Dedifferentiated amniotic fluid mesenchymal stem cell (primary cell): Measurements from ENCODE around the gene TIGD3.

Source experiments
- DNase-seq: peaks from one replicate; pipeline ENCODE4 v3.0.0-alpha.2; 2016; ENCODE audit errors: extremely low spot score

TIGD3 gene

GRCh38 chr11:65354265-65355012, at the start of gene TIGD3:
Gene TIGD3 (plus strand): TSS chr11:65354751. CDS start chr11:65355809, 1,058 bp downstream.
- DNase-seq, result peak; percentile 94

DNA sequence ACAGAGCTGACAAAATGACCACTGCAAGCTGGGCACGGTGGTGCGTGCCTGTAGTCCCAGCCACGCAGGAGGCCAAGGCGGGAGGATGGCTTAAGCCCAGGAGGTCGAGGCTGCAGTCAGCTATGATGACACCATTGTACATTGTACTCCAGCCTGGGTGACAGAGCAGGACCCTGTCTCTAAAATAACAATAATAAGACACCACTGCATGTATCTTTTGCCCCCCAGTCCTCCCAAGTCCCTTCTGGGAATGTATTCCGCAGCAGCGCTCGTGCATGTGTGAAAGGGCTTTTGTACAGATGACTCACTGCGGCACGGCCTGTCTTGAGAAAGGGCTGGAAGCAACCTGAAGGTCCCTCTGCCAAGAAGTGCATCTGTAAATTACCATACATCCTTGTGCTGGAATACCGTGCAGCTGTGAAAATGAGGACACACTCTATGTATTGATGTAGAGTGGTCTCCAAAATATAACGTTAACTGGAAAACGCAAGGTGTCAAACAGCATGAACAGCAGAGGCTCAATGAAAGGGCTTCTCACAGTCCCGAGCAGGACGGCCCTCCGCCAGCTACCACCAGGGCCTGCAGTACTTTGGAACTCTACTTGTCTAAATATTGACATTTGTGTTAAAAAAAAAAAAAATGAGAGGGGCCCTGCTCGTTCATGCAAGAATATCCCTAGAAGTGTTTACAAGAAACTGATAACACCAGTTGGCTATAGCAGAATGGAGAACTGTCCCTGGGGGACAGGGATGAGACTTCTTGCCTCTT, 48.9 kb upstream of the TIGD3 start:
- DNase-seq, result no peak

DNA sequence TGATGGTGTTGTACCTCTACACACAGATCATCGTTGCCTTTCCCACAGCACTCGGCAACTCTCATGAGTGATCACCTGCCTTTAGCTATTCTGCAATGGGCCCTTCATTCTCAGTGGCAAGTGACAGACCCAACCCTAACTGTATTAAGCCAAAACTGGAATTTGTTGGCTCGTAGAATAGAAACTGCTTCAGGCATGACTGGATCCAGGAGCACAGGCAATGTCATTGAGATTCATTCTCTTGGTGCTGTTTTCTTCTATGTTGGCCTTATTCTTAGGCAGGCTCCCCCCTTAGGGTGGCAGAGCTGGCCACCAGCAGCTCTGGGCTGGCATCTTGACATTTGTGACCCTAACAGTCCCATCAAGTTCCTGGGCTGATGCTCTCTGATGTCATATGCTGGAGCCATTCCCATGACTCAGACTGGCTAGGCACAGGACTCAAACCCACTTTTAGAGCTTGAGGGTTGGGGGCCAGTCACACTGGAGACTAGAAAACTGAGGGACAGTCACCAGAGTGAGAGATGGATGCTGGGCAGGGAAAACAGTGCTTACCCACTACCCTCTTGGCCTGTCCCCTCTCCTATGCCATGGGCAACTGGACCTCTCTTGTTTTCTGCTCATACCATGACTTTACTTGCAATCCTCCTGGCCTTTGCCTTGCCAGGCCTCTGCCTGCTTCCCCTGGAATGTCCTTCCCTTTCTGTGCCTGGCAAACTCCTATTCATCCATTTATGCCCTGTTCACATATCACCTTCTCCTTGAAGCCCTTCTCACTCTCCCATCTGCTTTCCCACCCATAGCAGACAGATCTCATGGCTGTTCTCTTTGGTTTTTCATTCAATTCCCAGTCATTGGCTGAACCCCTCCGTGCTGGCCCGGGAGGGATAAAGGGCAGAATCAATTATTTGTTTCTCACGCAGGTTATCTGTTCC, 47.0 kb upstream of the TIGD3 start:
- DNase-seq, result no peak

GRCh38 chr11:65308281-65308891, 46.2 kb upstream of the TIGD3 start:
- DNase-seq, result no peak

GRCh38 chr11:65309006-65309405, 45.5 kb upstream of the TIGD3 start:
- no peak for DNase-seq

DNA sequence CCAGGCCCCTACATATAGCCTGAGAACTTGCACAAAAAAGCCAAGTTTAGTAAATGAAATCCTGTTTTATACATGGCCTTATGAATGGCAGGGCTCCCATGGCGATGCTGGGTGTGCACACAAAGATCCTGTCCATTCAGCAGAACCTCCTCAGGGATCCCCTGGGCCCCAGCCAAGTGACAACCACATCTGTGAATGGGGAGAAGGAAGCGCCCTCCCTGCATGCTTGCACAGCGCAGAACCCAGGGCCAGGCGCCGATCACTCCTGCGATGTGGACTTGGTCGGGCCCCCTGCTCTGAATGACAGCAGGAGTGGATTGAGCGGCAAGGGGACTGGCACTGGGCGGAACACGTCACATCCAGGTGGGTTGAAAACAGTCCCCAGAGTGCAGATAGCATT, 44.3 kb upstream of the TIGD3 start:
- no peak for DNase-seq

DNA sequence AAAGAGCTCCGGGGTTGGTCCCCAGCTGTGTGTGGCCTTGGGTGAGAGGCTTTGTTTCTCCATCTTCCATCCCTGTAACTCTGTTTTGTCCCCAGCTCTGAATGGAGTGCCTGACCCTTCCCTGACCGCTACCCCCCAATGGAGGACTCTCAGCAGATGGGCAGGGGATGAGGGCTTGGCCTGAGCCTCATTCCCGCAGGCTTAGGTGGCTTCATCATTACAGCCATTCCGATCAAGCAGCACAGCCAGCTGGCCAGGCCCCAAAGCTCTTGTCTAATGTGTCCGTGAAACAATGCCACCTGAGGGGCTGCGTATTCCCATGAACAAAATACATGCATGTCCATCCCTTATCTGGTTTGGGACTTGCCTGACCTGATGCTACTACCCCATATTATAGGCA, 43.8 kb upstream of the TIGD3 start:
- DNase-seq, result no peak

- DNase-seq, result no peak
These were observed 43.3 kb upstream of the TIGD3 start for GRCh38 chr11:65311170-65311678.

GRCh38 chr11:65314501-65315203, 39.9 kb upstream of the TIGD3 start, which contains the start of gene CDC42EP2:
Gene CDC42EP2 (plus strand): TSS chr11:65314866. CDS start chr11:65320899, 6,033 bp downstream.
- DNase-seq, result peak; percentile 66

- DNase-seq, result peak; percentile 47
These were observed 39.2 kb upstream of the TIGD3 start for GRCh38 chr11:65315204-65315865.

DNA sequence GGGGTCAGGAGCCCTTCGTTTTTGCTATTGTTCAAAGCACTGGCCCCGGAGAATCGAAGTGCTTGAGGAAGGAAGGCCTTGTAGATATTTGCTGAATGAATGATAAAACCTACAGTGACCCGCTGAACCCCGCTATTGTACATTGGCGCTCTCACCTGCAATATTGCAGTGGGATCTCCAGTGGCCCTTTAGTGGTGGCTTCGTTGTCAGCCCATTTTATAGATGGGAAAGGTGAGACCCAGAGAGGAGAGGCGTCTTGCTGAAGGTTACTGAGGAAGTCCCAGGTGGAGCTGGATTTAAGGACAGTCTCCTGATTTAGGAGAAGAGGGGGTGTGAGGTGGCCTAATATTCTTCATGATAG, 38.7 kb upstream of the TIGD3 start:
- DNase-seq, result no peak

DNA sequence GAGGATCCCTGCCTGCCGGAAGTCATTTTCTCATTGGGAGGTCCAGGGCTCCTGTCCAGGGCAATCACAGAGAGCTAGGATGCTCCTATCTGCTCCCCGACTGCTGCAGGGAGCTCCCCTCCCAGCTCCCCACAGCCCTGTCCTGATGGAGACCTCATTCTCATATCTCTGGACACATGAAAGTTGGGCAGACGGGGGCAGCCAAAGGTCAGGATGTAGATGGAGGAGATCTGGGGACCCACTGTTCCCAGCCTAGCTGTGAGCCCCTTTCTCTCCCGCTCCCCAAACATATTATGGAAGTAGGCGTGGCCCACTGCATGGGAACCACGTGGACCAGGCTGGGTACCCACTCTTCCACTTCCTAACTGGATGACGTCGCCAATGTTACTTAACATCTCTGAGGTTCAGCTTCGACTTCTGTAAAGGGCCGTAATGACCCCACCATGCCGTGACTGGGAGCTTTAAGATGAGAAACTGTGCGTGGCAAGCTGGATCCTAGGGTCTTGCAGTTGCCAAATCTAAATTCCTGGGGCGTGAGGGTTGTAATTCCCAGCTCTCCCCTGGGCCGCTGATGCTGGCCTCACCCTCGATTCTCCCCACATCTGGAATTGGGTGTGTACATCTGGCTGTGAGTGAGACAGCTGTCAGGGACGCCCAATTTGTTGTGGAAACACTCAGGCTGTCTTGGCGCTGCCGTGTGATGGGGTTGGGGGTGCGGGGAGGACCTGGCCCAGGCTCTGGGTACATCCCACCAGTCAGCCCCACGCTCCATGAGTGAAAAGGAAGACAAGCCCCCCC, 38.1 kb upstream of the TIGD3 start:
- peak; percentile 99 for DNase-seq

- peak; percentile 66 for DNase-seq
These were observed 37.3 kb upstream of the TIGD3 start for GRCh38 chr11:65317025-65317786.

DNA sequence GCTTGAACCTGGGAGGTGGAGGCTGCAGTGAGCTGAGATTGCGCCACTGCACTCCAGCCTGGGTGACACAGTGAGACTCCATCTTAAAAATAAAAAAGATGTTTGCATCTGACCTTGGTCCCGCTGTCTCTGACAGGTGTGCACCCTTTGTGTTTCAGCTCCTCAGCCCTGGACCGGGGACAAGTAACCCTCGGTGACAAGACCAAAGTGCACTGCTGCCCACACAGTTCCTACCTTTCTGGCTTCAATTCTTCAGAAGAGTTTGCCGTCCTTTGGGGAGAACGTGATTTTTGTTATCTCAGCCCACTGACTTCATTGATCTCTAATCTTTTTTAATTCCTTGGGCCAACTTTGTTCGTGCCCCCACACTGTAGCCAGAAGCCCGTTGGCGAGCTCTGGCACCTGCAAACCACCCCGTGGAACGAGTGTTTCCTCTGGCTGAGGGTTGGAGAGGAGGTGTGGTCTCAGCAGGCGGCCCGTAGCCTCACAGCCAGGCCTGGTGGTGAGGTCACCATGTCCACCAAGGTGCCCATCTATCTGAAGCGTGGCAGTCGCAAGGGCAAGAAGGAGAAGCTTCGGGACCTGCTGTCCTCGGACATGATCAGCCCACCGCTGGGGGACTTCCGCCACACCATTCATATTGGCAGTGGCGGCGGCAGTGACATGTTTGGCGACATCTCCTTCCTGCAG, 34.0 kb upstream of the TIGD3 start:
- DNase-seq, result no peak

DNA sequence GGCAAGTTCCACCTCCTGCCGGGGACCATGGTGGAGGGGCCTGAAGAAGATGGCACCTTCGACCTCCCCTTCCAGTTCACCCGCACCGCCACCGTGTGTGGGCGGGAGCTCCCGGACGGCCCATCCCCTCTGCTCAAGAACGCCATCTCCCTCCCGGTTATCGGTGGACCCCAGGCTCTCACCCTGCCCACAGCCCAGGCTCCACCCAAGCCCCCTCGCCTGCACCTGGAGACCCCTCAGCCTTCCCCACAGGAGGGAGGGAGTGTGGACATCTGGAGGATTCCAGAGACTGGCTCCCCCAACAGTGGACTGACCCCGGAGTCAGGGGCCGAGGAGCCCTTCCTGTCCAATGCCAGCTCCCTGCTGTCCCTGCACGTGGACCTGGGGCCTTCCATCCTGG, 33.5 kb upstream of the TIGD3 start:
- no peak for DNase-seq

DNA sequence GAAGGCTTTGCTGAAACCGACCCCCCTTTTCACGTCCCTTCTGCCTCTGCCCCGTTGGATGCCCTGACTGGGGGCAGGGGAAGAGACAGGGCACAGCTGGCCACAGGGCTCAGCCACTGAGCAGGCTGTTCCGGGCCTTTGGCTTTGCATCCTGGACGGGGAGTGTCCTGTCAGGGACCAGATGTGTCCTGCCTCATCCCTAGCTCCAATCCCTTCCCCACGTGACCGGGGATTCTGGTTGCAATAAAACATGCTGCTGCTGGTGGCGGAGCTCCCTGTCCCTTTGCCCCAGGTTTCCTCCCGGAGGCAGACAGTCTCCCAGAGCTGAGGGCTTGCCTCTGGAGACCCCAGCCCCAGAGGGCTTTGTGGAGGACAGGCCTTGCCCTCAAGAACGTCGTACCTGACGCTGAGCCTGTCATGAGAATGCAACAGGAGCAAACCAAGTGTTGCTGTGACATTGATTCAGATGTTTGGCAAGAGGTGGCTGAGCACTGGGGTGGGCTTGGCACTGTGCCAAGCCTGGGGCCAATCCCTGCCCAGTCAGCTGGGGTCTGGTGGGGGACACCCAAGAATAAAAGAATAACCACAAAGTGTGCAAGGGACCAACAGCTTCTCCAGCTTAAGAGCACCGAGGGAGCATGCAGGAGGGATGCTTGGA, 32.6 kb upstream of the TIGD3 start:
- no peak for DNase-seq

DNA sequence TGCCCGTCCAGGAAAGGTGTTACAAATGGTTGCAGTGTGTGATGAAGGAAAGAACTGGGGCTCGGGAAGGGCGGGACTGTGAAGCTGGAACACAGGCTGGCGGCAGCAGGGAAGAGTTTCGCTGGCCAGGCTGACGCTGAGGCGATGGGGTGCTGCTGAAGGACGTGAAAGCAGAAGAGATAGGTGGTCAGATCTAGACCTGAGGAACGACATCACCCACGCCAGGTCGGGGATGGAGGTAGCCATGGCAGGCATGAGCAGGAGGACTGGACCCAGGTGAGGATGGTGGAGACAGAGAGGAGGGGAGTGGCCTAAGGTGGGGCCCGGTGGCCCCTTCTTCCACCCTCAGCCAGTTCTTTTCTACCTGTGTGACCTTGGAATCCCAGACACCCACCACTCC, 30.7 kb upstream of the TIGD3 start:
- DNase-seq, result no peak

DNA sequence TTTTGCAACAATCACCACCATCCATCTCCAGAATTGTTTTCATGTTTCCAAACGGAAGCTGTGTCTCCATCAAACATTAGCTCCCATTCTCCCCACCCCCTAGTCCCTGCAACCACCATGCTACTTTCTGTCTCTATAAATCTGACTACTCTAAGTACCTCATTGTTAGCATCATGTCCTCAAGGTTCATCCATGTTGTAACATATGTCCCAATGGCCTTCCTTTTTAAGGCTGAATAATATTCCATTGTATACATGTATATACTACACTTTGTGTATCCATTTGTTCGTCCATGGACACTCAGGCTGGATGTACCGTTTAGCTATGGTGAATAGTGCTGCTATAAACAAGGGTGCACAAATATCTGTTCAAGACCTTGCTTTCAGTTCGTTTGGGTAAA, 29.1 kb upstream of the TIGD3 start:
- DNase-seq, result no peak
